Subcutaneous adipose tissue (tissue), 4 donors: ENCODE data around the gene MAPK9. TPM values are rescaled to one million over a fixed set of nuclear protein-coding genes. Genes with fewer than 3 reads are reported as not detected.

Experiments
- CTCF ChIP-seq: fragments of 450-650 bp; IDR thresholded peaks from one replicate; pipeline ENCODE4 v1.5.1; 2016; ENCODE audit warnings: low read depth, mild to moderate bottlenecking, control low read depth, antibody characterized with exemption, moderate library complexity
- total RNA-seq, 4 donors: library from RNA; depleted of rRNA; stranded (reverse); fragments of >200 nt; gene quantifications; one replicate each; pipeline ENCODE4 v1.1.0, GENCODE V29; 2016

Gene MAPK9
- total RNA-seq, 4 donors from 2014 or later, result 23.7 to 34.7 (median 25.7) TPM

DNA sequence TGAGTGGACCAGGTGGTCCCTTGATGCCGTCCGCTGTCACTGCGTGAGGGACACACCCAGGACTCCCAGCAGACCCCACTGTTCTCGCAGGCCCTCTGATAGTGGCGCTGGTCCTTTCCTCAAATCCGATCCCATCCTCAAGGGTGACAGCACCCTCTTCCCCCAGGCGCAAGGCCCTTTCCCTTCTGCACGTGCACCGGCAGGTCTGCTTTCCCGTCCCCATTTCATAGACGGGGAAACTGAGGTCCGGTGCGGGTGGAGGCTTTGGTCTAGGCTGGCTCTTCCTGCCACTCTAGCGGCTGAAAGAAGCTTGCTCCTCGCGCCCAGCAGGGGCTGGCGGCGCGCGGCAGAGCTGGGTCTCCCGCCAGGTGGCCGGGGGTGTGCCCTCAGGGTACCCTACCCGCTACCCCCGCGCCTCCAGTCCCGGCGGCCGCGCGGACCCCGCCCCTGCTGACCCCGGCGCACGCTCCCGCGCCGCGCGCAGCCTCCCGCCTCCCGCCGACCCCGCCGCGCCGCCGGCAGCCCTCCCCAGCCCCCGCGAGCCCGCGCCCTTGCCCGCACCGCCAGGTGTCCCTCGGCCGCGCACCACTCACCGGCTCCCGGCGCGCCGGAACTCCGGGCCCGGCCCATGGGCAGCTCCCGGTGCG lies 83.3 kb downstream of the MAPK9 start:
- TF ChIP-seq CTCF, result no peak

DNA sequence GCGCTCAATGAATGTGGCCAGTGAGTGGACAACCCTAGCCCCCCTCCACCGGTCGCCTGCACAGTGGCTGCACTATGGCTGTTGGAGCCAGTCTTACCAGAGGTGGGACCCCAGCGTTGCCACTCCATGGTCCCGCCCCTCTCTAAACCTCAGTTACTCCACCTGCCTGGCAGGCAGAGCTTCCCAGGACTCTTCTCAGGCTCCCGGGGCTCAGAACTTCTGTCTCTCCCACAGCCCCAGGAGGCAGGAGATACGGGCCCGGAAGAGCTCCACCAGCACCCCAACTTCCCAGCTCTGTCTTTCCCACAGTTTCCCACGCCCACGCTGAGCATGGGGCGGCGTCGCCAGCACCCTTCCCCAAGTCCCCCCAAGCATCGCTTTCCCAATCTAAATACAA lies 83.8 kb downstream of the MAPK9 start:
- no peak for TF ChIP-seq CTCF

DNA sequence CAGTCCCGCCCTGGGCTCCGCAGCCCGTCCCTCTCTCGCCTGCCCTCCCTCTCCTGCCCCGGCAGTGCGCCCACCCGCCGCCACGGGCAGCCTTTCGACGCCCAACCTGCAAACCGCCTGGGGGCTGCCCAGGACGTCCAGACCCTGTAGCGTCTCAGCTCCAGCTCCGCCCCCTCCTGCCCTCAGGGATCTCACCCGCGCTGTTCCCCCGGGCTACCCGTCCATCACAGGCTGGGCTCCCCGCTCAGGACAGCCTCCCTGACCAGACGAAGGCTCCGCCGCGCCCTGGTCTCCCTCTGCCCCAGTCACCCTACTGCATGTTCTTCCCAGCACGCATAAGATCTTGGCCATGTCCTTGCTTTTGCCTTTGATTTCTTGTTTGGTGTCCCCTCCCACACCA lies 84.3 kb downstream of the MAPK9 start:
- TF ChIP-seq CTCF, result no peak

- TF ChIP-seq CTCF, result no peak
These were observed 84.9 kb downstream of the MAPK9 start for GRCh38 chr5:180206993-180207392.

DNA sequence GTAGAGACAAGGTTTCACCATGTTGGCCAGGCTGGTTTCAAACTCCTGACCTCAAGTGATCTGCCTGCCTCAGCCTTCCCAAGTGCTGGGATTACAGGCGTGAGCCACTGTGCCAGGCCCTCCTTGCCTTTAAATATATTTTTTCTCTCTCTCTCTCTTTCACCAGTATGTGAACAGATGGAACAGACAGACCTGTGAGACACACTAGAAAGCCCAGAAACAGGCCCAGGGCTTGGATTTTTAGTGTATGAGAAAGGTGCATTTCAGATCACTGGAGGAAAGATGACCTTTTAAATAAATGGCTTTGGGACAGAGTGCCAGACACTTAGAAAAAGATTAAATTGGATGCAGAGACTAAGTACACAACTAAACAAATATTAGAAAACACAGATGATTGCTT lies 86.0 kb downstream of the MAPK9 start:
- no peak for TF ChIP-seq CTCF

DNA sequence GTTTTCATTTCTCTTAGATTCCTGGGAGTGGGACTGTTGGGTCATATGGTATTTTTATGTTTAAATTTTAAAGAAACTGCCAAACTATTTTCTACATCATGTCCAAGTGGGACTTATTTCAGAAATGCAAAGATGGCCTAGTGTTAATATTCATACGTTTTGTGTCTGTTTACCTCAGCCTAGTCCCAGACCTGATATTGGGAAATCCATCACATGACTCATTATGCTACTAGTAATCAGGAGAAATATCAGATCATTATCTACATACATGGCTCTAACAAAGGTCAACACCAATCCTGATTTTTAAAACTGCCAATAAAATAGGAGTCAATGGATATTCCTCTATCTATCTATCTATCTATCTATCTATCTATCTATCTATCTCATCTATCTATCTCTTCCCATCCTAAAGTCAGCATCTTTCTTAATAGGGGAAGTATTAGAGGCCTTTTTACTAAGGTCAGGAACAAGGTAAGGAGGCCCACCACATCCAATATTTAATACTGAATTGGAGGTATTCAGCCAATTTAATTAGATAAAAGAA lies 87.5 kb downstream of the MAPK9 start:
- TF ChIP-seq CTCF, result no peak

- TF ChIP-seq CTCF, result no peak
These were observed 88.8 kb downstream of the MAPK9 start for GRCh38 chr5:180202939-180203573.
